ENCODE measurements around the gene PRMT9.

DNA sequence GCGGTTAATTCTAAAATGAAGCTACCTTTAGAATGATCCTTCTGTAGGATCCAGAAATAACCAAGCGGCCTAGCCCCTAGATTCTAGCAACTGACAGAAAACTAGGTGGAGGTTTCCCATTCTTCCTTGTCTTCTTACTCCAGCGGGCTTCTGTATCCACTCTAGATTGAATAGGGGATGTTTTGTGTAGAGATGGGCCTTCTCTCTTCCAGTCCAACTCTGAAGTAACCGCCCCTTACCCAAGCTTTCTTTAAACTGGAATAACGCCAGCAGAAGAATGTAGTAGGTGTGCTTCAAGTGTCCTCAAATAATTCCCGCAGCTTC, 67.2 kb downstream of the PRMT9 start:
- TF ChIP-seq FOS (IDR thresholded peaks at IDR 0.05; ENCODE audit: low read depth, low read length), result no peak
- TF ChIP-seq RAD21 (IDR thresholded peaks at IDR 0.05; ENCODE audit: low read length), result no peak
- TF ChIP-seq, protein P1, sequence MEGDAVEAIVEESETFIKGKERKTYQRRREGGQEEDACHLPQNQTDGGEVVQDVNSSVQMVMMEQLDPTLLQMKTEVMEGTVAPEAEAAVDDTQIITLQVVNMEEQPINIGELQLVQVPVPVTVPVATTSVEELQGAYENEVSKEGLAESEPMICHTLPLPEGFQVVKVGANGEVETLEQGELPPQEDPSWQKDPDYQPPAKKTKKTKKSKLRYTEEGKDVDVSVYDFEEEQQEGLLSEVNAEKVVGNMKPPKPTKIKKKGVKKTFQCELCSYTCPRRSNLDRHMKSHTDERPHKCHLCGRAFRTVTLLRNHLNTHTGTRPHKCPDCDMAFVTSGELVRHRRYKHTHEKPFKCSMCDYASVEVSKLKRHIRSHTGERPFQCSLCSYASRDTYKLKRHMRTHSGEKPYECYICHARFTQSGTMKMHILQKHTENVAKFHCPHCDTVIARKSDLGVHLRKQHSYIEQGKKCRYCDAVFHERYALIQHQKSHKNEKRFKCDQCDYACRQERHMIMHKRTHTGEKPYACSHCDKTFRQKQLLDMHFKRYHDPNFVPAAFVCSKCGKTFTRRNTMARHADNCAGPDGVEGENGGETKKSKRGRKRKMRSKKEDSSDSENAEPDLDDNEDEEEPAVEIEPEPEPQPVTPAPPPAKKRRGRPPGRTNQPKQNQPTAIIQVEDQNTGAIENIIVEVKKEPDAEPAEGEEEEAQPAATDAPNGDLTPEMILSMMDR (conservative IDR thresholded peaks at IDR 0.05; ENCODE audit: low read depth, low read length), result no peak
- no peak for TF ChIP-seq SMC3 (IDR thresholded peaks at IDR 0.05; ENCODE audit: low read depth, low read length)
- no peak for TF ChIP-seq POLR2A (IDR thresholded peaks at IDR 0.05; ENCODE audit: low read depth, low read length)
- no peak for TF ChIP-seq BHLHE40 (IDR thresholded peaks at IDR 0.05; ENCODE audit: low read depth, low read length)
- no peak for TF ChIP-seq MXI1 (IDR thresholded peaks at IDR 0.05; ENCODE audit: borderline replicate concordance, low read depth, low read length)
- no peak for TF ChIP-seq CEBPB (IDR thresholded peaks at IDR 0.05; ENCODE audit: low read depth, low read length)
- TF ChIP-seq RCOR1 (IDR thresholded peaks at IDR 0.05; ENCODE audit: insufficient replicate concordance, low read length), result no peak
- no peak for TF ChIP-seq RFX5 (IDR thresholded peaks at IDR 0.05; ENCODE audit: low read depth, low read length)
- TF ChIP-seq, protein P2, sequence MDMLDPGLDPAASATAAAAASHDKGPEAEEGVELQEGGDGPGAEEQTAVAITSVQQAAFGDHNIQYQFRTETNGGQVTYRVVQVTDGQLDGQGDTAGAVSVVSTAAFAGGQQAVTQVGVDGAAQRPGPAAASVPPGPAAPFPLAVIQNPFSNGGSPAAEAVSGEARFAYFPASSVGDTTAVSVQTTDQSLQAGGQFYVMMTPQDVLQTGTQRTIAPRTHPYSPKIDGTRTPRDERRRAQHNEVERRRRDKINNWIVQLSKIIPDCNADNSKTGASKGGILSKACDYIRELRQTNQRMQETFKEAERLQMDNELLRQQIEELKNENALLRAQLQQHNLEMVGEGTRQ (IDR thresholded peaks at IDR 0.05; ENCODE audit: low read depth, low read length), result no peak

All from IMR-90 (cell line).